ENCODE measurements around the gene TBRG1. TPM values are rescaled to one million over a fixed set of nuclear protein-coding genes. Genes with fewer than 3 reads are reported as not detected.

TBRG1 gene
- total RNA-seq, 1 donor, result 40.2 TPM

DNA sequence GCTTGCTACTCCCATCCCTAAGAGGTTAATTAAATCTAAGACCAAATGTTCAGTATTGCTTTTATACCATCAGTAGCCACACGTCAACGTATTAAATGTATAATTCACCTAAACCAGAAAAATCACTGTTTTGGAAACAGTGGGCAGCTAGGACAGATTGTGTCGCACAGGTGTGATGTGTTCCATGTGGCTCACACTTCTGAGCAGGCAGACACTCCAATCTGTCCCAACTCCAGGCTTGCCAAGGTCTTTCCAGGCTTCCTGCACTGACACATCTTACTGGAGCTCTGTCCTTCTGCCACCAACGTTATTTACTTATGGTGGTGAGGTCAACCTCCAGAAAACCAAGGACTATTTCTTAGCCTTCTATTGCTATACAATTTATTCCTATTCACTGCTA lies 39.4 kb downstream of the TBRG1 start:
- TF ChIP-seq, protein P1, sequence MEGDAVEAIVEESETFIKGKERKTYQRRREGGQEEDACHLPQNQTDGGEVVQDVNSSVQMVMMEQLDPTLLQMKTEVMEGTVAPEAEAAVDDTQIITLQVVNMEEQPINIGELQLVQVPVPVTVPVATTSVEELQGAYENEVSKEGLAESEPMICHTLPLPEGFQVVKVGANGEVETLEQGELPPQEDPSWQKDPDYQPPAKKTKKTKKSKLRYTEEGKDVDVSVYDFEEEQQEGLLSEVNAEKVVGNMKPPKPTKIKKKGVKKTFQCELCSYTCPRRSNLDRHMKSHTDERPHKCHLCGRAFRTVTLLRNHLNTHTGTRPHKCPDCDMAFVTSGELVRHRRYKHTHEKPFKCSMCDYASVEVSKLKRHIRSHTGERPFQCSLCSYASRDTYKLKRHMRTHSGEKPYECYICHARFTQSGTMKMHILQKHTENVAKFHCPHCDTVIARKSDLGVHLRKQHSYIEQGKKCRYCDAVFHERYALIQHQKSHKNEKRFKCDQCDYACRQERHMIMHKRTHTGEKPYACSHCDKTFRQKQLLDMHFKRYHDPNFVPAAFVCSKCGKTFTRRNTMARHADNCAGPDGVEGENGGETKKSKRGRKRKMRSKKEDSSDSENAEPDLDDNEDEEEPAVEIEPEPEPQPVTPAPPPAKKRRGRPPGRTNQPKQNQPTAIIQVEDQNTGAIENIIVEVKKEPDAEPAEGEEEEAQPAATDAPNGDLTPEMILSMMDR (IDR thresholded peaks at IDR 0.05; ENCODE audit: extremely low read depth, low read depth, low read length), result no peak
- Histone ChIP-seq H3K4me1 (ENCODE audit: insufficient read depth, low read length) (no peaks in the 10 kb centered on the region), H4K20me1 (ENCODE audit: insufficient read depth, low read length) (no peaks in the 10 kb centered on the region), H3K36me3 (ENCODE audit: insufficient read depth, low read length) (no peaks in the 10 kb centered on the region), H3K9me3 (ENCODE audit: low read depth, low read length) (no peaks in the 10 kb centered on the region), H3K27ac (ENCODE audit: low read depth, low read length) (no peak overlapping the region), H2AFZ (ENCODE audit: low read length) (no peak overlapping the region), H3K79me2 (ENCODE audit: insufficient read depth, low read length) (no peaks in the 10 kb centered on the region), H3K27me3 (ENCODE audit: insufficient read depth, low read length) (no peaks in the 10 kb centered on the region), H3K4me2 (ENCODE audit: insufficient read depth, low read length) (no peak overlapping the region), H3K4me3 (ENCODE audit: insufficient read depth, low read length) (no peak overlapping the region)
- no peak for DNase-seq (ENCODE audit: insufficient read length, low spot score, missing footprints)

DNA sequence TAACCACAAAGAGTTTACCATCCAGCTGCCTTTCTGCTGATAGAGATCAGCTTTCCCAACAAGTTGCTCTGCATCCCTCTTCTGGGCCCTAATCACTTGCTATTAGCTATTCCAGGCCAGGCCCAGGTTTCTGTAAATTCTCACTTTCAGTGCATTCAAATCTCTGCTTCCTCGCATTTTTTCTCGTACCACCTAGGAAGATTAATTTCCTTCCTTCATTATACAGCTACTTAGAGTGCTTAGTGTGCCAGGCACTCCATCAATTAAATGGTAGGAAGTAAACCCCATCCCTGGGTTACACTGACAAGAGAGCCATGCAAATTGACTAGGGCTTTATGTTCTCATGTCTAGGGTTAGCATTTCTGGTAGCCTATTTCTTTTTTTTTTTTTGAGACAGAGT lies 41.2 kb downstream of the TBRG1 start:
- H3K79me2 ChIP-seq (ENCODE audit: insufficient read depth, low read length), result no peaks in the 10 kb centered on the region
- H2AFZ ChIP-seq (ENCODE audit: low read length), result no peak overlapping the region
- no peaks in the 10 kb centered on the region for H4K20me1 ChIP-seq (ENCODE audit: insufficient read depth, low read length)
- no peaks in the 10 kb centered on the region for H3K9me3 ChIP-seq (ENCODE audit: low read depth, low read length)
- no peaks in the 10 kb centered on the region for H3K27me3 ChIP-seq (ENCODE audit: insufficient read depth, low read length)
- TF ChIP-seq, protein P1 (IDR thresholded peaks at IDR 0.05; ENCODE audit: extremely low read depth, low read depth, low read length), result no peak
- no peaks in the 10 kb centered on the region for H3K36me3 ChIP-seq (ENCODE audit: insufficient read depth, low read length)
- H3K4me1 ChIP-seq (ENCODE audit: insufficient read depth, low read length), result no peaks in the 10 kb centered on the region
- H3K4me3 ChIP-seq (ENCODE audit: insufficient read depth, low read length), result no peak overlapping the region
- no peak overlapping the region for H3K4me2 ChIP-seq (ENCODE audit: insufficient read depth, low read length)
- no peak overlapping the region for H3K27ac ChIP-seq (ENCODE audit: low read depth, low read length)
- no peak for DNase-seq (ENCODE audit: insufficient read length, low spot score, missing footprints)

DNA sequence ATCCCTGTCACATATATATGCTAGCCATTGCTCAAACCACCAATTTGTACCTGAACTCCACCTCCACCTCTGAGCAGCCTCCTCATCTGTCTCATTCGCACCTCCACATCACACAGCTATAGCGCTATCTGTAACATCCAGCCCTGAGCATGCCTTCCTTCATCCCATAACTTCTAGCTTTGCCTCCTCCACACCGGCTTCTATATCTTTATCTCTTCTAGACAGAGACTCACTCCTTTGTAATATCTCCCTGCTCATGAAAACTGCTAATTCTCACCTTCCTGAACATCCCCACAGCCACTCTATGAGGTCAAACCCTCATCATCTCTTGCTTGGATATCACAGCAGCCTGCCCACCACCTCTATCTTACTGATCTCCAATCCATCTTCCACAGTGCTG lies 44.9 kb downstream of the TBRG1 start:
- Histone ChIP-seq H3K4me1 (ENCODE audit: insufficient read depth, low read length) (no peaks in the 10 kb centered on the region), H3K27me3 (ENCODE audit: insufficient read depth, low read length) (no peaks in the 10 kb centered on the region), H2AFZ (ENCODE audit: low read length) (no peak overlapping the region), H3K9me3 (ENCODE audit: low read depth, low read length) (no peaks in the 10 kb centered on the region), H3K79me2 (ENCODE audit: insufficient read depth, low read length) (no peaks in the 10 kb centered on the region), H3K4me3 (ENCODE audit: insufficient read depth, low read length) (no peak overlapping the region), H4K20me1 (ENCODE audit: insufficient read depth, low read length) (no peaks in the 10 kb centered on the region), H3K4me2 (ENCODE audit: insufficient read depth, low read length) (no peak overlapping the region), H3K27ac (ENCODE audit: low read depth, low read length) (no peak overlapping the region), H3K36me3 (ENCODE audit: insufficient read depth, low read length) (no peaks in the 10 kb centered on the region)
- no peak for DNase-seq (ENCODE audit: insufficient read length, low spot score, missing footprints)
- TF ChIP-seq, protein P1 (IDR thresholded peaks at IDR 0.05; ENCODE audit: extremely low read depth, low read depth, low read length), result no peak

DNA sequence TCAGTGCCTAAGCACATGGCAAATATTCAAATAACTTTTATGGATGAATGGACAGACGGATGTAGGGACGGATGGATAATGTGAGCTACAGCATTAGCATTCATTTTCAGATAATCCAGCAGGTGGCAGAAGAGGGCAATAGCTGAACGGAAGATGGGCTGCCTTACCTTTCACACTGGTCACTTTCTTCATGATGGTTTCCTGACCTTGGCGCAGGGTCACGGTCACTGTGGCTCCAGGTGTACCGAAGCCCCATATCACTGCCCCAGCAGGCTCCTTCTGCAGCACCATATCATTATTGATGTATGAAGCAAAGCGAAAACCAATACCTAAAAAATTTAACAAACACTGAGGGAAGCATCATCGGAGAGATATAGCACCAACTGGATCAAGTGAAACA lies 46.5 kb downstream of the TBRG1 start:
- Histone ChIP-seq H3K9me3 (ENCODE audit: low read depth, low read length) (no peaks in the 10 kb centered on the region), H3K4me3 (ENCODE audit: insufficient read depth, low read length) (no peak overlapping the region), H3K79me2 (ENCODE audit: insufficient read depth, low read length) (no peaks in the 10 kb centered on the region), H3K4me2 (ENCODE audit: insufficient read depth, low read length) (no peak overlapping the region), H3K27ac (ENCODE audit: low read depth, low read length) (no peak overlapping the region), H3K4me1 (ENCODE audit: insufficient read depth, low read length) (peaks cover 6% of the 10 kb centered on the region), H3K27me3 (ENCODE audit: insufficient read depth, low read length) (no peaks in the 10 kb centered on the region), H4K20me1 (ENCODE audit: insufficient read depth, low read length) (no peaks in the 10 kb centered on the region), H3K36me3 (ENCODE audit: insufficient read depth, low read length) (no peaks in the 10 kb centered on the region), H2AFZ (ENCODE audit: low read length) (no peak overlapping the region)
- no peak for DNase-seq (ENCODE audit: insufficient read length, low spot score, missing footprints)
- TF ChIP-seq, protein P1 (IDR thresholded peaks at IDR 0.05; ENCODE audit: extremely low read depth, low read depth, low read length), result peak; percentile 83
